Vagina (tissue), 2 donors: ENCODE results near the gene FAM185A.
"Not testable (repeated sequence)": the region's sequence is repeated elsewhere in the genome, so short reads cannot be mapped to it uniquely, and the experiment has no call there.

Experiments
- CTCF ChIP-seq, 3 experiments: fragments of 450-650 bp in 2 of 3; fragments of 200-600 bp in 1 of 3; sonication (generic) in 1 of 3; IDR thresholded peaks; one replicate each; pipeline ENCODE4 v1.5.1; 2017 to 2019; ENCODE audit warnings: antibody characterized with exemption in 3 of 3, mild to moderate bottlenecking in 2 of 3, moderate library complexity in 2 of 3
- POLR2A ChIP-seq, 2 donors: fragments of 450-650 bp; IDR thresholded peaks; one replicate each; pipeline ENCODE4 v1.6.1; 2017; ENCODE audit warnings: antibody characterized with exemption in 2 of 2, mild to moderate bottlenecking in 2 of 2, moderate library complexity in 2 of 2

GRCh38 chr7:102788770-102789169 is 40.0 kb downstream of the FAM185A start:
- not testable (repeated sequence) for TF ChIP-seq CTCF, POLR2A (IDR thresholded peaks at IDR 0.05)
